IPS-15b (cell line): ENCODE results near the gene EIF4G3.

ENCODE experiments used
- H3K27me3 ChIP-seq: one replicate; pipeline ENCODE4 v1.6.1; 2013; ENCODE audit warnings: low read length; ENCODE audit not compliant: control insufficient read depth, insufficient read depth
- H3K36me3 ChIP-seq: one replicate; pipeline ENCODE4 v1.6.1; 2013; ENCODE audit warnings: low read length; ENCODE audit not compliant: control insufficient read depth, insufficient read depth
- H3K4me1 ChIP-seq: one replicate; pipeline ENCODE4 v1.6.1; 2013; ENCODE audit warnings: mild to moderate bottlenecking, low read length; ENCODE audit not compliant: control insufficient read depth, insufficient read depth
- H3K4me3 ChIP-seq: one replicate; pipeline ENCODE4 v1.5.1; 2013; ENCODE audit warnings: low read depth, low read length
- H3K9ac ChIP-seq: one replicate; pipeline ENCODE4 v1.6.1; 2013; ENCODE audit warnings: low read depth, mild to moderate bottlenecking, low read length
- H3K9me3 ChIP-seq: one replicate; pipeline ENCODE4 v1.6.1; 2013; ENCODE audit warnings: mild to moderate bottlenecking, low read length; ENCODE audit not compliant: control insufficient read depth, insufficient read depth

EIF4G3 gene

GRCh38 chr1:20837554-20838192 lies 339.0 kb downstream of the EIF4G3 start:
- Histone ChIP-seq H3K9ac (no peak overlapping the region), H3K9me3 (no peaks in the 10 kb centered on the region), H3K27me3 (no peaks in the 10 kb centered on the region), H3K4me3 (no peak overlapping the region), H3K4me1 (no peaks in the 10 kb centered on the region), H3K36me3 (peaks cover 3% of the 10 kb centered on the region)

GRCh38 chr1:20836230-20836629 lies 340.5 kb downstream of the EIF4G3 start:
- H3K9me3 ChIP-seq = no peaks in the 10 kb centered on the region
- H3K9ac ChIP-seq = no peak overlapping the region
- no peaks in the 10 kb centered on the region for H3K27me3 ChIP-seq
- no peak overlapping the region for H3K4me3 ChIP-seq
- no peaks in the 10 kb centered on the region for H3K4me1 ChIP-seq
- H3K36me3 ChIP-seq = peaks cover 3% of the 10 kb centered on the region

GRCh38 chr1:20834780-20835179 lies 341.9 kb downstream of the EIF4G3 start:
- Histone ChIP-seq H3K9me3 (no peaks in the 10 kb centered on the region), H3K9ac (no peak overlapping the region), H3K27me3 (no peaks in the 10 kb centered on the region), H3K4me3 (no peak overlapping the region), H3K4me1 (no peaks in the 10 kb centered on the region), H3K36me3 (no peaks in the 10 kb centered on the region)

GRCh38 chr1:20834192-20834591 lies 342.5 kb downstream of the EIF4G3 start:
- Histone ChIP-seq H3K36me3 (no peaks in the 10 kb centered on the region), H3K9ac (no peak overlapping the region), H3K4me1 (no peaks in the 10 kb centered on the region), H3K4me3 (no peak overlapping the region), H3K27me3 (no peaks in the 10 kb centered on the region), H3K9me3 (no peaks in the 10 kb centered on the region)

- H3K27me3 ChIP-seq = no peaks in the 10 kb centered on the region
- no peaks in the 10 kb centered on the region for H3K36me3 ChIP-seq
- no peaks in the 10 kb centered on the region for H3K9me3 ChIP-seq
- H3K4me1 ChIP-seq = no peaks in the 10 kb centered on the region
- no peak overlapping the region for H3K9ac ChIP-seq
- H3K4me3 ChIP-seq = no peak overlapping the region
Measured at GRCh38 chr1:20830378-20830777, 346.3 kb downstream of the EIF4G3 start.

GRCh38 chr1:20829946-20830345 lies 346.8 kb downstream of the EIF4G3 start:
- Histone ChIP-seq H3K9me3 (no peaks in the 10 kb centered on the region), H3K36me3 (no peaks in the 10 kb centered on the region), H3K27me3 (no peaks in the 10 kb centered on the region), H3K9ac (no peak overlapping the region), H3K4me3 (no peak overlapping the region), H3K4me1 (no peaks in the 10 kb centered on the region)

- H3K9me3 ChIP-seq = no peaks in the 10 kb centered on the region
- no peak overlapping the region for H3K9ac ChIP-seq
- no peaks in the 10 kb centered on the region for H3K36me3 ChIP-seq
- H3K27me3 ChIP-seq = no peaks in the 10 kb centered on the region
- no peak overlapping the region for H3K4me3 ChIP-seq
- no peaks in the 10 kb centered on the region for H3K4me1 ChIP-seq
Measured at GRCh38 chr1:20829531-20829930, 347.2 kb downstream of the EIF4G3 start.

- H3K4me3 ChIP-seq = no peak overlapping the region
- H3K9me3 ChIP-seq = no peaks in the 10 kb centered on the region
- no peaks in the 10 kb centered on the region for H3K4me1 ChIP-seq
- H3K9ac ChIP-seq = no peak overlapping the region
- H3K36me3 ChIP-seq = no peaks in the 10 kb centered on the region
- no peaks in the 10 kb centered on the region for H3K27me3 ChIP-seq
Measured at GRCh38 chr1:20823845-20824244, 352.9 kb downstream of the EIF4G3 start.

- no peaks in the 10 kb centered on the region for H3K36me3 ChIP-seq
- no peak overlapping the region for H3K9ac ChIP-seq
- no peaks in the 10 kb centered on the region for H3K4me1 ChIP-seq
Measured at GRCh38 chr1:20821466-20821865, 355.2 kb downstream of the EIF4G3 start.

GRCh38 chr1:20819818-20820217 lies 356.9 kb downstream of the EIF4G3 start:
- Histone ChIP-seq H3K4me1 (no peaks in the 10 kb centered on the region), H3K27me3 (no peaks in the 10 kb centered on the region), H3K9ac (no peak overlapping the region), H3K36me3 (no peaks in the 10 kb centered on the region), H3K4me3 (no peak overlapping the region), H3K9me3 (no peaks in the 10 kb centered on the region)

More at GRCh38 chr1:20821466-20821865, 355.2 kb downstream of the EIF4G3 start:
- H3K4me3 ChIP-seq = no peak overlapping the region
- no peaks in the 10 kb centered on the region for H3K27me3 ChIP-seq
- no peaks in the 10 kb centered on the region for H3K9me3 ChIP-seq

- Histone ChIP-seq H3K4me3 (no peak overlapping the region), H3K9ac (no peak overlapping the region), H3K9me3 (no peaks in the 10 kb centered on the region), H3K4me1 (no peaks in the 10 kb centered on the region), H3K27me3 (no peaks in the 10 kb centered on the region), H3K36me3 (peaks cover 4% of the 10 kb centered on the region)
Measured at GRCh38 chr1:20814534-20814871, 362.2 kb downstream of the EIF4G3 start.

GRCh38 chr1:20811916-20812315 lies 364.8 kb downstream of the EIF4G3 start:
- no peaks in the 10 kb centered on the region for H3K9me3 ChIP-seq
- no peaks in the 10 kb centered on the region for H3K27me3 ChIP-seq
- no peak overlapping the region for H3K9ac ChIP-seq
- peaks cover 7% of the 10 kb centered on the region for H3K36me3 ChIP-seq
- H3K4me1 ChIP-seq = no peaks in the 10 kb centered on the region
- H3K4me3 ChIP-seq = no peak overlapping the region
